Uterus (tissue), 4 donors: ENCODE measurements around the gene ABCA13. TPM values are rescaled to one million over a fixed set of nuclear protein-coding genes. Genes with fewer than 3 reads are reported as not detected.

ENCODE experiments used
- DNase-seq, 2 donors: peaks; one replicate each; pipeline ENCODE4 v3.0.0-alpha.2; 2019 to 2020
- H3K27ac ChIP-seq, 2 donors: fragments of 200-600 bp; sonication (generic); 1 replicate in 1 of 2; 2 replicates in 1 of 2; pipeline ENCODE4 v1.5.1; 2016 to 2018
- H3K27me3 ChIP-seq, 2 donors: fragments of 200-600 bp; sonication (generic); one replicate each; pipeline ENCODE4 v1.5.1; 2018 to 2019; ENCODE audit warnings: control low read depth in 1 of 2
- H3K36me3 ChIP-seq, 2 donors: fragments of 200-600 bp; sonication (generic); one replicate each; pipeline ENCODE4 v1.5.1; 2019; ENCODE audit warnings: control low read depth in 1 of 2
- H3K4me1 ChIP-seq, 2 donors: fragments of 200-600 bp; sonication (generic); one replicate each; pipeline ENCODE4 v1.5.1; 2018 to 2019; ENCODE audit warnings: control low read depth in 1 of 2
- H3K4me3 ChIP-seq, 2 donors: fragments of 200-600 bp; sonication (generic); 1 replicate in 1 of 2; 2 replicates in 1 of 2; pipeline ENCODE4 v1.5.1; 2018 to 2019; ENCODE audit warnings: mild to moderate bottlenecking in 1 of 2
- H3K9me3 ChIP-seq, 2 donors: fragments of 200-600 bp; sonication (generic); one replicate each; pipeline ENCODE4 v1.5.1; 2019; ENCODE audit warnings: control low read depth in 1 of 2
- CTCF ChIP-seq, 4 experiments: fragments of 200-600 bp in 2 of 4; fragments of 450-650 bp in 2 of 4; sonication (generic) in 2 of 4; IDR thresholded peaks; one replicate each; pipeline ENCODE4 v1.5.1; 2016 to 2019; ENCODE audit warnings: antibody characterized with exemption in 4 of 4, mild to moderate bottlenecking in 2 of 4, moderate library complexity in 1 of 4
- POLR2A ChIP-seq, 2 donors: fragments of 450-650 bp; IDR thresholded peaks; one replicate each; pipeline ENCODE4 v1.6.1; 2016; ENCODE audit warnings: antibody characterized with exemption in 2 of 2, mild to moderate bottlenecking in 1 of 2, moderate library complexity in 1 of 2
- intact Hi-C: fragments of 100-400 bp; cut with DNase I; formaldehyde crosslinking; loops from one replicate; pipeline ENCODE4 v1.15.1; 2023; ENCODE audit warnings: low total_unique reads
- total RNA-seq, 4 donors: library from RNA; depleted of rRNA in 3 of 4; stranded (reverse); fragments of >200 nt in 3 of 4; gene quantifications; one replicate each; pipeline versions ENCODE4 v1.1.0 to v1.2.4, GENCODE V29; 2014 to 2023
- donor health status: DM: yes; HTN: yes; CAD: no.

Gene ABCA13
- total RNA-seq, 4 donors from 2014 or later, result 0.12 to 1.0 (median 0.26) TPM; not detected in 1

GRCh38 chr7:48518092-48518491 is 346.8 kb downstream of the ABCA13 start:
- no peak overlapping the region for H3K4me3 ChIP-seq
- no peaks in the 10 kb centered on the region for H3K27me3 ChIP-seq
- H3K4me1 ChIP-seq, result no peaks in the 10 kb centered on the region
- DNase-seq, result no peak
- no peak overlapping the region for H3K27ac ChIP-seq
- H3K36me3 ChIP-seq, result no peaks in the 10 kb centered on the region
- no peaks in the 10 kb centered on the region for H3K9me3 ChIP-seq
- intact Hi-C loops, result no loop called here
- TF ChIP-seq CTCF (IDR thresholded peaks at IDR 0.05), result no peak
- TF ChIP-seq POLR2A (IDR thresholded peaks at IDR 0.05), result no peak

GRCh38 chr7:48522692-48523091 is 351.4 kb downstream of the ABCA13 start:
- DNase-seq, result no peak
- H3K27ac ChIP-seq, result no peak overlapping the region
- no peaks in the 10 kb centered on the region for H3K36me3 ChIP-seq
- no peak overlapping the region for H3K4me3 ChIP-seq
- intact Hi-C loops, result no loop called here
- no peak for TF ChIP-seq POLR2A (IDR thresholded peaks at IDR 0.05)
- no peaks in the 10 kb centered on the region for H3K9me3 ChIP-seq
- H3K27me3 ChIP-seq, result no peaks in the 10 kb centered on the region
- no peaks in the 10 kb centered on the region for H3K4me1 ChIP-seq

GRCh38 chr7:48525736-48526732 is 354.8 kb downstream of the ABCA13 start:
- no peak for DNase-seq
- no peaks in the 10 kb centered on the region for H3K9me3 ChIP-seq
- TF ChIP-seq CTCF (IDR thresholded peaks at IDR 0.05) (no peak), POLR2A (IDR thresholded peaks at IDR 0.05) (no peak)

GRCh38 chr7:48528646-48529045 is 357.4 kb downstream of the ABCA13 start:
- Histone ChIP-seq H3K4me3 (no peak overlapping the region), H3K4me1 (no peaks in the 10 kb centered on the region), H3K27me3 (no peaks in the 10 kb centered on the region), H3K9me3 (no peaks in the 10 kb centered on the region), H3K27ac (no peak overlapping the region), H3K36me3 (no peaks in the 10 kb centered on the region)
- TF ChIP-seq CTCF (IDR thresholded peaks at IDR 0.05) (no peak), POLR2A (IDR thresholded peaks at IDR 0.05) (no peak)
- intact Hi-C loops, result no loop called here
- no peak for DNase-seq

More at GRCh38 chr7:48525736-48526732, 354.8 kb downstream of the ABCA13 start:
- Histone ChIP-seq H3K4me3 (no peak overlapping the region), H3K36me3 (no peaks in the 10 kb centered on the region), H3K4me1 (no peaks in the 10 kb centered on the region), H3K27me3 (no peaks in the 10 kb centered on the region), H3K27ac (no peak overlapping the region)
- intact Hi-C loops, result no loop called here

- no peaks in the 10 kb centered on the region for H3K27me3 ChIP-seq
- H3K36me3 ChIP-seq, result no peaks in the 10 kb centered on the region
- H3K4me3 ChIP-seq, result no peak overlapping the region
- intact Hi-C loops, result no loop called here
- TF ChIP-seq CTCF (IDR thresholded peaks at IDR 0.05) (no peak), POLR2A (IDR thresholded peaks at IDR 0.05) (no peak)
- no peaks in the 10 kb centered on the region for H3K4me1 ChIP-seq
- no peaks in the 10 kb centered on the region for H3K9me3 ChIP-seq
- no peak for DNase-seq
- no peak overlapping the region for H3K27ac ChIP-seq
Measured at GRCh38 chr7:48537561-48537960, 366.3 kb downstream of the ABCA13 start.
